Amniotic epithelial cell (primary cell): ENCODE results near the gene DEPP1.
A peak's percentile ranks its signal among the peaks of the same experiment; 100 is the strongest.

Experiments
- DNase-seq: peaks from one replicate; pipeline ENCODE4 v3.0.0-alpha.2; 2010; ENCODE audit warnings: low read depth

Gene DEPP1

GRCh38 chr10:44965651-44966097 is 12.9 kb downstream of the DEPP1 start:
- DNase-seq, result no peak

GRCh38 chr10:44965104-44965503 is 13.5 kb downstream of the DEPP1 start:
- no peak for DNase-seq

GRCh38 chr10:44963772-44964633 is 14.6 kb downstream of the DEPP1 start:
- no peak for DNase-seq

GRCh38 chr10:44962870-44963738 is 15.5 kb downstream of the DEPP1 start:
- DNase-seq, result no peak

GRCh38 chr10:44961931-44962750 is 16.5 kb downstream of the DEPP1 start:
- DNase-seq, result no peak

- no peak for DNase-seq
Observed at GRCh38 chr10:44961230-44961571, 17.4 kb downstream of the DEPP1 start.

GRCh38 chr10:44960482-44961229 is 18.0 kb downstream of the DEPP1 start:
- DNase-seq, result no peak

- DNase-seq, result no peak
Observed at GRCh38 chr10:44960088-44960460, 18.5 kb downstream of the DEPP1 start.

GRCh38 chr10:44959247-44960087 is 19.1 kb downstream of the DEPP1 start, which contains the start of gene RASSF4:
Gene RASSF4 (plus strand): TSS chr10:44959802. CDS start chr10:44970203, 10,401 bp downstream.
- DNase-seq, result peak; percentile 97

GRCh38 chr10:44958898-44959246 is 19.7 kb downstream of the DEPP1 start:
- DNase-seq, result no peak

GRCh38 chr10:44958196-44958897 is 20.3 kb downstream of the DEPP1 start:
- DNase-seq, result peak; percentile 85

- DNase-seq, result no peak
Observed at GRCh38 chr10:44956717-44957706, 21.6 kb downstream of the DEPP1 start.

GRCh38 chr10:44956226-44956625 is 22.4 kb downstream of the DEPP1 start:
- no peak for DNase-seq

- no peak for DNase-seq
Observed at GRCh38 chr10:44955413-44956070, 23.1 kb downstream of the DEPP1 start.

- no peak for DNase-seq
Observed at GRCh38 chr10:44954962-44955361, 23.6 kb downstream of the DEPP1 start.

- no peak for DNase-seq
Observed at GRCh38 chr10:44954042-44954441, 24.6 kb downstream of the DEPP1 start.

GRCh38 chr10:44952779-44953231 is 25.8 kb downstream of the DEPP1 start:
- DNase-seq, result peak; percentile 41
